HCT116 (cell line): ENCODE measurements around the gene VPS4B. TPM values are rescaled to one million over a fixed set of nuclear protein-coding genes. Genes with fewer than 3 reads are reported as not detected.

ENCODE experiments used
- ATAC-seq: fragments of 200-7000 bp; cut with Tn5 transposase; 2 replicates; pipeline ENCODE4 v1.9.1; 2020; ENCODE audit warnings: mild to moderate bottlenecking, moderate library complexity
- BruUV-seq: library from RNA; stranded (reverse); fragments of 400-500 nt; replicated peaks from 2 replicates; lab custom pipeline; 2021; lab: Mats Ljungman, UMichigan
- CTCF ChIA-PET: fragments of 300-600 bp; sonication (Branson Sonifier 250); formaldehyde crosslinking; loops from one replicate; lab custom pipeline; 2021; ENCODE audit warnings: antibody characterized with exemption; lab: Charles Lee
- POLR2A ChIA-PET: fragments of 300-600, 350-600 bp; sonication (Branson Sonifier 250); formaldehyde crosslinking; loops from one replicate; lab custom pipeline; 2021; ENCODE audit warnings: antibody characterized with exemption; lab: Charles Lee
- RAD21 ChIA-PET, 2 experiments: fragments of 300-600 bp; sonication (Branson Sonifier 250); formaldehyde crosslinking; loops; one replicate each; lab custom pipeline; 2023; ENCODE audit warnings: low total read pairs in 2 of 2; ENCODE audit not compliant: uncharacterized antibody in 2 of 2, unreplicated experiment in 2 of 2, low non-redundant PET in 1 of 2; lab: Charles Lee
- DNase-seq: peaks from one replicate; pipeline ENCODE4 v3.0.0-alpha.2; 2010; ENCODE audit warnings: low read depth, low spot score
- H2AFZ ChIP-seq: fragments of 200-600 bp; shearing (Covaris generic), sonication (generic); 2 replicates; pipeline ENCODE4 v1.6.1; 2017; ENCODE audit warnings: low read depth, mixed run types, mixed read lengths, antibody characterized with exemption, low read length; ENCODE audit not compliant: poor library complexity, severe bottlenecking
- H3K27ac ChIP-seq: 2 replicates; pipeline ENCODE4 v1.5.1; 2012; ENCODE audit warnings: low read depth, low read length
- H3K27me3 ChIP-seq: fragments of 200-600 bp; sonication (generic); 2 replicates; pipeline ENCODE4 v1.6.1; 2016; ENCODE audit warnings: mixed run types, low read length, mixed read lengths; ENCODE audit not compliant: insufficient read depth
- H3K36me3 ChIP-seq, 2 experiments: fragments of 200-500 bp in 1 of 2; fragments of 200-600 bp in 1 of 2; sonication (Bioruptor generic) in 1 of 2; sonication (generic) in 1 of 2; 2 replicates each; pipeline versions ENCODE4 v1.5.1 to v1.6.1; 2014 to 2016; ENCODE audit warnings: low read length in 2 of 2, inconsistent platforms in 1 of 2, mixed read lengths in 1 of 2, mixed run types in 1 of 2; ENCODE audit not compliant: insufficient read depth in 2 of 2, control insufficient read depth in 1 of 2
- H3K4me1 ChIP-seq, 2 experiments: fragments of 200-600 bp in 1 of 2; sonication (generic) in 1 of 2; 2 replicates each; pipeline versions ENCODE4 v1.5.1 to v1.6.1; 2012 to 2017; ENCODE audit warnings: low read length in 2 of 2, inconsistent platforms in 1 of 2, mild to moderate bottlenecking in 1 of 2, mixed read lengths in 1 of 2, mixed run types in 1 of 2, moderate library complexity in 1 of 2; ENCODE audit not compliant: insufficient read depth in 2 of 2, control insufficient read depth in 1 of 2
- H3K4me2 ChIP-seq: fragments of 200-600 bp; sonication (generic); 2 replicates; pipeline ENCODE4 v1.6.1; 2017; ENCODE audit warnings: mixed run types, low read length, mixed read lengths
- H3K4me3 ChIP-seq, 2 experiments: fragments of 200-600 bp in 1 of 2; sonication (generic) in 1 of 2; replicated peaks in 1 of 2; 2 replicates each; pipeline ENCODE4 v1.5.1; 2011 to 2016; ENCODE audit warnings: low read length in 2 of 2, control low read depth in 1 of 2, low read depth in 1 of 2, mild to moderate bottlenecking in 1 of 2, mixed read lengths in 1 of 2, mixed run types in 1 of 2
- H3K79me2 ChIP-seq: fragments of 200-600 bp; sonication (generic); 2 replicates; pipeline ENCODE4 v1.6.1; 2017; ENCODE audit warnings: mild to moderate bottlenecking, mixed run types, low read length, moderate library complexity, mixed read lengths; ENCODE audit not compliant: insufficient read depth
- H3K9ac ChIP-seq: fragments of 200-600 bp; sonication (generic); 2 replicates; pipeline ENCODE4 v1.6.1; 2016; ENCODE audit warnings: low read length, mixed read lengths
- H3K9me2 ChIP-seq: fragments of 200-600 bp; sonication (generic), shearing (Covaris generic); 2 replicates; pipeline ENCODE4 v1.6.1; 2017; ENCODE audit warnings: mixed run types, mild to moderate bottlenecking, moderate library complexity; ENCODE audit not compliant: insufficient read depth
- H3K9me3 ChIP-seq, 2 experiments: fragments of 200-500 bp in 1 of 2; fragments of 200-600 bp in 1 of 2; sonication (Bioruptor generic) in 1 of 2; sonication (generic) in 1 of 2; 2 replicates each; pipeline ENCODE4 v1.6.1; 2014 to 2017; ENCODE audit warnings: low read length in 2 of 2, mixed read lengths in 2 of 2, inconsistent platforms in 1 of 2, low read depth in 1 of 2, mild to moderate bottlenecking in 1 of 2, mixed run types in 1 of 2, moderate library complexity in 1 of 2; ENCODE audit not compliant: control insufficient read depth in 1 of 2, insufficient read depth in 1 of 2
- H4K20me1 ChIP-seq: fragments of 200-600 bp; sonication (generic), shearing (Covaris generic); 2 replicates; pipeline ENCODE4 v1.6.1; 2017; ENCODE audit warnings: mixed run types, mild to moderate bottlenecking, moderate library complexity; ENCODE audit not compliant: insufficient read depth
- CBX3 ChIP-seq: IDR thresholded peaks from 2 replicates; pipeline ENCODE4 v1.6.1; 2012; ENCODE audit warnings: low read depth
- CTCF ChIP-seq, 3 experiments: fragments of 200-600 bp in 1 of 3; sonication (generic) in 1 of 3; IDR thresholded peaks in 2 of 3; conservative IDR thresholded peaks in 1 of 3; 2 replicates each; pipeline ENCODE4 v1.5.1; 2012 to 2017; ENCODE audit warnings: low read depth in 2 of 3, low read length in 2 of 3, antibody characterized with exemption in 1 of 3, borderline replicate concordance in 1 of 3, control low read depth in 1 of 3, mild to moderate bottlenecking in 1 of 3, mixed read lengths in 1 of 3, mixed run types in 1 of 3, moderate library complexity in 1 of 3; ENCODE audit not compliant: insufficient read depth in 1 of 3
- EGR1 ChIP-seq: IDR thresholded peaks from 2 replicates; pipeline ENCODE4 v1.6.1; 2012; ENCODE audit warnings: low read depth
- EZH2 ChIP-seq: fragments of 200-600 bp; sonication (generic); IDR thresholded peaks from 2 replicates; pipeline ENCODE4 v1.6.1; 2017; ENCODE audit warnings: antibody characterized with exemption, mixed run types
- EZH2phosphoT487 ChIP-seq: fragments of 200-600 bp; IDR thresholded peaks from 2 replicates; pipeline ENCODE4 v1.6.1; 2018; ENCODE audit warnings: antibody characterized with exemption, borderline replicate concordance
- FOSL1 ChIP-seq: IDR thresholded peaks from 2 replicates; pipeline ENCODE4 v1.6.1; 2012; ENCODE audit warnings: low read depth
- MAX ChIP-seq: IDR thresholded peaks from 2 replicates; pipeline ENCODE4 v1.6.1; 2012
- POLR2AphosphoS5 ChIP-seq: IDR thresholded peaks from 2 replicates; pipeline ENCODE4 v1.6.1; 2011; ENCODE audit warnings: mild to moderate bottlenecking, low read depth, low read length, moderate library complexity
- RAD21 ChIP-seq: IDR thresholded peaks from 2 replicates; pipeline ENCODE4 v1.6.1; 2012; ENCODE audit warnings: low read depth, mild to moderate bottlenecking
- REST ChIP-seq: IDR thresholded peaks from 2 replicates; pipeline ENCODE4 v1.6.1; 2012; ENCODE audit warnings: low read depth
- SIN3A ChIP-seq: IDR thresholded peaks from 2 replicates; pipeline ENCODE4 v1.6.1; 2012; ENCODE audit warnings: low read depth
- SP1 ChIP-seq: IDR thresholded peaks from 2 replicates; pipeline ENCODE4 v1.6.1; 2012; ENCODE audit warnings: low read depth
- SRF ChIP-seq: IDR thresholded peaks from 2 replicates; pipeline ENCODE4 v1.6.1; 2012; ENCODE audit warnings: low read depth
- YY1 ChIP-seq: IDR thresholded peaks from 2 replicates; pipeline ENCODE4 v1.6.1; 2011; ENCODE audit warnings: low read length, low read depth, moderate library complexity, mild to moderate bottlenecking; ENCODE audit not compliant: insufficient replicate concordance; ENCODE audit errors: extremely low read depth
- ZBTB33 ChIP-seq: IDR thresholded peaks from 2 replicates; pipeline ENCODE4 v1.6.1; 2011; ENCODE audit warnings: mild to moderate bottlenecking, low read length, moderate library complexity; ENCODE audit not compliant: insufficient replicate concordance; ENCODE audit errors: extremely low read depth
- intact Hi-C: fragments of 100-400 bp; cut with micrococcal nuclease; formaldehyde crosslinking; loops from 2 replicates; pipeline ENCODE4 v1.10.0; 2022
- total RNA-seq: library from RNA; stranded (reverse); gene quantifications from one replicate; pipeline ENCODE4 v1.2.1, GENCODE V29; 2021; ENCODE audit not compliant: unreplicated experiment

Gene VPS4B
- total RNA-seq, 1 experiment from 2014 or later, result 68.3 TPM

- no peak for DNase-seq
- H3K27ac ChIP-seq, result no peak overlapping the region
- CTCF ChIA-PET, result no interaction called here
- BruUV-seq, result no TSS peak
- H3K4me3 ChIP-seq, result no peak overlapping the region
- H3K9me2 ChIP-seq, result no peaks in the 10 kb centered on the region
- RAD21 ChIA-PET, result no interaction called here
- no peak overlapping the region for H3K4me2 ChIP-seq
- H3K27me3 ChIP-seq, result no peaks in the 10 kb centered on the region
- H3K79me2 ChIP-seq, result no peaks in the 10 kb centered on the region
- intact Hi-C loops, result no loop called here
- no peak for TF ChIP-seq EZH2phosphoT487
- TF ChIP-seq SP1, result no peak
- no peak for TF ChIP-seq EZH2
- no peak for TF ChIP-seq FOSL1
- no peak for TF ChIP-seq RAD21
- no peak for TF ChIP-seq ZBTB33
- TF ChIP-seq REST, result no peak
- TF ChIP-seq MAX, result no peak
- TF ChIP-seq EGR1, result no peak
- no peak for TF ChIP-seq CBX3
- TF ChIP-seq SRF, result no peak
- TF ChIP-seq POLR2AphosphoS5, result no peak
- TF ChIP-seq CTCF (IDR thresholded peaks at IDR 0.05 in 2 of 3, conservative IDR thresholded peaks at IDR 0.05 in 1 of 3; ENCODE audit: borderline replicate concordance in 1 of 3, insufficient read depth in 1 of 3, low read depth in 2 of 3, low read length in 2 of 3), result no peak
- TF ChIP-seq SIN3A, result no peak
- no peak for TF ChIP-seq YY1
- TF ChIP-seq, all 23 proteins: peak for 0
- H3K36me3 ChIP-seq, result no peaks in the 10 kb centered on the region
- POLR2A ChIA-PET, result no interaction called here
- 0 out of 4 replicates have a peak, but pooled peaks cover 0 to under 1% of the 10 kb centered on the region in 2 experiments for H3K9me3 ChIP-seq
- H4K20me1 ChIP-seq, result no peaks in the 10 kb centered on the region
- H3K4me1 ChIP-seq, result no peaks in the 10 kb centered on the region
- H3K9ac ChIP-seq, result no peak overlapping the region
- no peak for ATAC-seq
- no peak overlapping the region for H2AFZ ChIP-seq
These were observed 47.7 kb downstream of the VPS4B start for GRCh38 chr18:63374540-63374939.
